Mucosa of rectum (tissue), 2 donors: ENCODE results near the gene SPACA6.
"Not testable (repeated sequence)": the region's sequence is repeated elsewhere in the genome, so short reads cannot be mapped to it uniquely, and the experiment has no call there.

Experiments used
- H3K27ac ChIP-seq, 2 donors: one replicate each; pipeline ENCODE4 v1.7.0; 2013; ENCODE audit warnings: inconsistent platforms in 2 of 2, low read depth in 2 of 2, low read length in 2 of 2
- H3K27me3 ChIP-seq, 2 donors: one replicate each; pipeline ENCODE4 v1.7.0; 2013; ENCODE audit warnings: low read length in 2 of 2; ENCODE audit not compliant: control insufficient read depth in 2 of 2, insufficient read depth in 2 of 2
- H3K36me3 ChIP-seq, 2 donors: one replicate each; pipeline ENCODE4 v1.7.0; 2013; ENCODE audit warnings: low read length in 2 of 2; ENCODE audit not compliant: control insufficient read depth in 2 of 2, insufficient read depth in 2 of 2
- H3K4me1 ChIP-seq, 2 donors: one replicate each; pipeline ENCODE4 v1.7.0; 2013; ENCODE audit warnings: low read length in 2 of 2, mild to moderate bottlenecking in 1 of 2; ENCODE audit not compliant: control insufficient read depth in 2 of 2, insufficient read depth in 2 of 2
- H3K4me3 ChIP-seq, 2 donors: one replicate each; pipeline ENCODE4 v1.7.0; 2013; ENCODE audit warnings: low read length in 2 of 2
- H3K9ac ChIP-seq, 2 donors: one replicate each; pipeline ENCODE4 v1.7.0; 2013; ENCODE audit warnings: low read length in 2 of 2, low read depth in 1 of 2, mild to moderate bottlenecking in 1 of 2
- H3K9me3 ChIP-seq, 2 donors: one replicate each; pipeline ENCODE4 v1.7.0; 2013; ENCODE audit warnings: low read length in 2 of 2; ENCODE audit not compliant: control insufficient read depth in 2 of 2
- donor health status: healthy.
- donor health status: Normal muscosa, but diverticular disease.

Gene SPACA6

DNA sequence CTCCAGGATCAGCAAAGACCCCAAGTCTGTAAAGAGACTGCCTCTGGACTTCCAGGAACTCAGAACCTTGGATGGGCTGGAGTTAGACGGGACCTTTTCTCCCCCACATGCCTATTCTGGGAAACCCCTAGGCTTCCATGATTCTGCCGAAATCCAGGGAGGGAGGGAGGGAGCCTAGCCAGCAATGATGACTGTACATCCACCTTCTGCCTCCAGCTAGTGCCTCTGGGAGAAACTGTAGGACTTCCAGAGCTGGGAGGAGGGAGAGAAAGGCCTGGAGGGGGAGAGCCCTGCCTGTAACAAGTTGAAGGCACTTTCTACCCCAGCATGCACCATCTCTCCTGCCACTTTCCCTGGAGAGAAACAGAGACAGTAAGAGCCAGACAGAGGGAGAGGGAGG is 36.7 kb downstream of the SPACA6 start:
- Histone ChIP-seq H3K4me1 (no peaks in the 10 kb centered on the region), H3K27me3 (peaks cover 0 to 2% of the 10 kb centered on the region in 2 donors), H3K36me3 (no peaks in the 10 kb centered on the region), H3K27ac (no peak overlapping the region), H3K9me3 (no peaks in the 10 kb centered on the region), H3K4me3 (no peak overlapping the region), H3K9ac (no peak overlapping the region)

DNA sequence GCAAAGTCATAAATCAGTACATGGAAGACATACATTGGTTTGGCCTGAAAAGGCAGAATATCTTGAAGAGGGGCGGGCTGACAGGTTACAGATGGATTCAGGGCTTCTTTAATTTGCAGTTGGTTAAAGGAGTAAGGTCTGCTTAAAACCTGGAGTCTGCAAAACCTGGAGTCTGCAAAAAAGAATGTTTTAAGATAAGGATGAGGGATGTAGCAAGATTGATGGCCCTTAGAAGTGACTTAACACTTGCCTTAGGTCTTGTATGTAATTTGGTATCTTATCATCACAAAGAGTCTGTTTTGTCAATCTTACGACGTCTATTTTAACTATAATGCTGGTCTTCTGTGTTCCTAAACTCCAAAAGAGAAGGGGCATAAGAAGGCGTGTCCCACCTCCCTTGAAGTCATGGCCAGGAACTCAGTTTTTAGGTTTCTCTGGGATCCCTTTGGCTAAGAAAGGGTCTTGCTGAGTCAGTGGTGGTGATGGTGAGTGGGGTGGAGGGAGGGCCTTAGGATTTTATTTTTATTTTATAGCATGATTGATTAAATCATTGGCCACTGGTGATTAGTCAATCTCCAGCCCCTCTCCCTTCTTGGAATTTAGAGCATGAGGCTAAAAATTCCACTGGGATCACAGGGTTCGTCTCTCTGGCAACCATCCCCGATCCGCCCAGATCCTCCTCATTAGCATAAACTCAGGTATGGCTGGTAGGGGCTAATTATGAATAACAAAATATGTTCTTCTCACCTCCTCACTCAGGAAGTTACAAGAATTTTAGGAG is 40.8 kb downstream of the SPACA6 start:
- Histone ChIP-seq H3K9me3 (no peaks in the 10 kb centered on the region), H3K27ac (no peak overlapping the region), H3K27me3 (no peaks in the 10 kb centered on the region), H3K9ac (no peak overlapping the region), H3K4me3 (no peak overlapping the region), H3K36me3 (no peaks in the 10 kb centered on the region), H3K4me1 (no peaks in the 10 kb centered on the region)

DNA sequence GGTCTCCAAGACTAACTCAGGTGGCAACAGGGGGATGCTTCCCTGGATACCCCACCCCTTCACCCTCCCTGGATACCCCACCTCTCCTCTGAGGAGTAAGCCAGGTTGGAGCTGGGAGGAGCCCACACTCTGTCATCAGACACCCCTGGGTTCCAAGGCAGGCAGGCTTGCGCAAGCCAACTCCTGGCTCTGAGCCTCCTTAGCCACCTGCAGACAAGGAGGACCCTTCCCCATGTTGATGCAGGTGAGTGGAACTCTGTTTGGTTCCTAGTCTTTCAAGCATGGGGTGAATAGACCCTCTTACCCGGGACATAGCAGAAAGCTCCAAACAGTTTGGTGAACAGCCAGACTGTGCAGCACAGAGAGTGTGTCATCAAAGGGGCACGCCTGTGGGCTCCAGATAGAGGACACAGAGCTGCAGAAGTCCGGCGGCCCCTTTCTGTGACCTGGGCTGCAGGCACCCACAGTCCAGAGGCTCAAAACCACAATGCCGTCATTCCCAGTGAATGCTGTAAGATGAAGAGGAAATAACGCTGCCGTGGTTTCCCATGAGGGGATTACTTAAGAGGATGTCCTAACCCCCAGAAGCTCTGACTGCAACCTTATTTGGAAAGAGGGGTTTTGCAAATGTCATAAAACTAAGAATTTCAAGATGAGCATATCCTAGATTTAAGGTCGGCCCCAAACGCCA is 42.8 kb downstream of the SPACA6 start:
- Histone ChIP-seq H3K4me1 (no peaks in the 10 kb centered on the region), H3K27ac (no peak overlapping the region), H3K9me3 (no peaks in the 10 kb centered on the region), H3K9ac (no peak overlapping the region), H3K4me3 (no peak overlapping the region), H3K27me3 (no peaks in the 10 kb centered on the region), H3K36me3 (no peaks in the 10 kb centered on the region)

DNA sequence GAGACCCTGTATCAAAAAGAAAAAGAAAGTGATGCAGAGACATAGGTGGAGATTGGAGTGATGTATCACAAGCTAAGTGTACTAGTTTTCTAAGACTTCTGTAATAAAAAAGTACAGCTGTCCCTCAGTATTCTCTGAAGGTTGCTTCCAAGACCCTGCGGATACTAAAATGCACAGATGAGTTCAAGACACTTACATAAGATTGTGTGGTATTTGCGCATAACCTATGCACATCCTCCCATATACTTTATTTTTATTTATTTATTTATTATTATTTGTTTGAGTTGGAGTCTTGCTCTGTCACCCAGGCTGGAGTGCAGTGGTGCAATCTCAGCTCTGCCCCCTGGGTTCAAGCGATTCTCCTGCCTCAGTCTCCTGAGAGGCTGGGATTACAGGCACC is 44.3 kb downstream of the SPACA6 start:
- Histone ChIP-seq H3K27me3 (no peaks in the 10 kb centered on the region), H3K36me3 (no peaks in the 10 kb centered on the region), H3K27ac (no peak overlapping the region), H3K9ac (no peak overlapping the region), H3K9me3 (no peaks in the 10 kb centered on the region), H3K4me3 (no peak overlapping the region), H3K4me1 (no peaks in the 10 kb centered on the region)

DNA sequence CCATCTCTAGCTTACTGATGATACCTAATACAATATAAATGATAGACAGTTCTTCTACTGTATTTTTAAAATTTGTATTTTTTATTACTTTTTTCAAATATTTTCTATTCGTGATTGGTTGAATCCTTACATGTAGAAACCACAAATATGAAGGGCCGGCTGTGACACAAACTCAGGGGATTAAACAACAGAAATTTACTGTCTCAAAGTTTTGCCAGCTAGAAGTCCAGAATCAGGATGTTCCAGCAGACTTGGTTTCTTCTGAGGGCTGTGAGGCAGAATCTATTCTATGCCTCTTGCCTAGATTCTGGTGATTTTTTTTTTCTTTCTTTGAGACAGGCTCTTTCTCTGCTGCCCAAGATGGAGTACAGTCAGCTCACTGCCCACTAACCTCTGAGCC is 44.8 kb downstream of the SPACA6 start:
- no peaks in the 10 kb centered on the region for H3K27me3 ChIP-seq
- H3K9ac ChIP-seq, result no peak overlapping the region
- no peak overlapping the region for H3K4me3 ChIP-seq
- no peaks in the 10 kb centered on the region for H3K9me3 ChIP-seq
- no peaks in the 10 kb centered on the region for H3K4me1 ChIP-seq
- no peaks in the 10 kb centered on the region for H3K36me3 ChIP-seq
- H3K27ac ChIP-seq, result no peak overlapping the region

DNA sequence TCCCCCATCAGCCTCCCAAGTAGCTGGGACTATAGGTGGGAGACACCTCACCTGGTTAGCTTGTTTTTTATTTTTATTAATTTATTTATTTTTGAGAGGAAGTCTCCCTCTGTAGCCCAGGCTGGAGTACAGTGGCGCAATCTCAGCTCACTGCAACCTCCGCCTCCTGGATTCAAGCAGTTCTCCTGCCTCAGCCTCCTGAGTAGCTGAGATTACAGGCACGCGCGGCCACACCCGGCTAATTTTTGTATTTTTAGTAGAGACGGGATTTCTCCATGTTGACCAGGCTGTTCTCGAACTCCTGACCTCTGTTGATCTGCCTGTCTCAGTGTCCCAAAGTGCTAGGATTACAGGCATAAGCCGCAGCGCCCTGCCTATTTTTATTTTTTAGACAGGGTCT is 45.4 kb downstream of the SPACA6 start:
- H3K4me1 ChIP-seq, H3K9ac ChIP-seq, H3K36me3 ChIP-seq, H3K27me3 ChIP-seq, H3K9me3 ChIP-seq, H3K27ac ChIP-seq, H3K4me3 ChIP-seq: not testable (repeated sequence)

DNA sequence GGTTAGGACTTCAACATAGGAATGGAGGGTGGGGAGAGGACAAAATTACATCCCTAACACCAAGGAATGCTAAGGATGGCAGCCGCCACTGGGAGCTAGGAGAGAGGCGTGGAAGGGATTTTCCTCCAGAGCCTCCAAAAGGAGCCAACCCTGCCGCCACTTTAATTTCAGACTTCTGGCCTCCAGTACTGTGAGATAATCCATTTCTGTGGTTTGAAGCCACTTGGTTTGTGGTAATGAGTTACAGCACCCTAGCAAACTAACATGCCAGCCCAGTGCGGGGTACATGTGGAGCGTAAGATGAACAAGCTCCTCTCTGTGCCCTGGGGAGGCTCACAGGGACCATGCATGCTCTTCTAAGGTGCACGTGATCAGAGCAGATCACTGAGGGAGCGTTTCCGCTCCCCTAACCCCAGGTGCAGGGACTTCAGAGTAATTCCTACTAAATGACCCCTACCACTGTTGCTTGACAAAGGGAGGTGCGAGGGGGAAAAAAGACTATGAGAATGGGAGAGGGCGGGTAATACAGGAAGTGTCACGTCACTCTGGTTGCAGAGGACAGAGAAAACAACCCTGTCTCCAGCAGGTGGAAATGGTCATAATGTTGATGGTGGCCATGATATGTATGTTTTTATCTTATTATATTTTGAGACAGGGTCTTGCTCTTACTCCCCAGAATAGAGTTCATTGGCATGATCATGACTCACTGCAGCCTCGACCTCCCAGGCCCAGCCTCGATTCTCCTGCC is 46.5 kb downstream of the SPACA6 start:
- Histone ChIP-seq H3K9me3 (no peaks in the 10 kb centered on the region), H3K27ac (no peak overlapping the region), H3K4me1 (no peaks in the 10 kb centered on the region), H3K27me3 (no peaks in the 10 kb centered on the region), H3K4me3 (no peak overlapping the region), H3K36me3 (no peaks in the 10 kb centered on the region), H3K9ac (no peak overlapping the region)

DNA sequence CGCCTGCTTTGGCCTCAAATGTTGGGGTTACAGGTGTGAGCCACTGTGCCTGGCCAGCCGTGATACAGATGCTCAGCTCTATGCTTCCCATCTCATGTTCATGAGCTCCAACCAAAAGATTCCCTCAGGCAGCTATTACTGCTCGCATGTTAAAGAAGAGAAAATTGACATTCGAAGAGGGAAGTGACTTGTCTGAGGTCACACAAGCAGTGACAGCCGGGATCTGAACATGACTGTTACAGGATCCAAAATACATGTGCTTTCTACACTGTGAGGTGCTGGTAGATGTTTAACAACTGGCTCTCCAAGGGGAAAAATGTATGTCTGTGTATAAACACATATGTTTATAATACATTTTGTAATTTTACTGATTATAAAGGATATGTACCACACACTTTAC is 47.2 kb downstream of the SPACA6 start:
- Histone ChIP-seq H3K9me3 (no peaks in the 10 kb centered on the region), H3K36me3 (no peaks in the 10 kb centered on the region), H3K4me1 (no peaks in the 10 kb centered on the region), H3K9ac (no peak overlapping the region), H3K27ac (no peak overlapping the region), H3K4me3 (no peak overlapping the region), H3K27me3 (no peaks in the 10 kb centered on the region)

DNA sequence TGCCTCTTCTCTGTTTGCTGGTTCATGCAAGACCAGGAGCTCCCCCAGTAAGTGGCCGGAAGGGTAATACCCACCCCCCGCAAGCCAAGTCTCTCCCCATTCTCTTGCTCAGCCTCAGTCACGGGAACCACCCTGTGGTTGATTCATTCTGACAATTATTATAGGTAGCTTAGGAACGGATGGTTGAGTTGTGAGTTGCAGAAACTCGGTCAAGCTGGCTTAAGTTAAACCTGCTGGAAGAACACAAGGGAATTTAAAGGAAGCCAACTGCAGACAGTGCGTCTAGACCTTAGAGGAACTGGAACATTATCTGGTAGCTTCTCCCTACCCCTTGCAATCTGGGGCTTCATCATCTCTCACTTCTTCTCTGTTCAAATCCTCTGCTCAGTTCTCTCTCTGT is 49.7 kb downstream of the SPACA6 start:
- Histone ChIP-seq H3K9me3 (no peaks in the 10 kb centered on the region), H3K27me3 (no peaks in the 10 kb centered on the region), H3K9ac (no peak overlapping the region), H3K36me3 (no peaks in the 10 kb centered on the region), H3K27ac (no peak overlapping the region), H3K4me3 (no peak overlapping the region), H3K4me1 (no peaks in the 10 kb centered on the region)

DNA sequence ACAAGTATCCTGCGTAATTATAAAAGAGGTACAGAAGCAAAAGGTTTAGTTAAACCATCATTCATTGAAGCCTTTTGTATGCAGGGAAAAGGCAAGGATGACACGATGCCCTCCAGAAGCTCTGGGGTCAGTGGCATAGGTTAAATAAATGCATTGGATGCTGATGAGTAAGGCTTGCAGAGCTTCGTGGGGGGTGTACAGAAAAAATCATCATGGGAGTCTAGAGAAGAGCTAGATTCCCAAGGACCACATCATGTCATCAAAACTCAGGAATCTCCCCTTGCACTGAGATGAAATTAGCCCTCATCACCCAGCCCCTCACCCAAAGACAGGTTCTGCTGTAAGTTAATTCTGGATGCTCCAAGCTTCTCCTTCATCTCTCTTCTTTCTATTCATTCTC is 50.3 kb downstream of the SPACA6 start:
- H3K4me3 ChIP-seq, result no peak overlapping the region
- H3K9ac ChIP-seq, result no peak overlapping the region
- no peaks in the 10 kb centered on the region for H3K36me3 ChIP-seq
- no peak overlapping the region for H3K27ac ChIP-seq
- H3K9me3 ChIP-seq, result no peaks in the 10 kb centered on the region
- no peaks in the 10 kb centered on the region for H3K4me1 ChIP-seq
- no peaks in the 10 kb centered on the region for H3K27me3 ChIP-seq
